HL-60 (cell line): ENCODE data around the gene WNT4.
"Not testable (repeated sequence)": the region's sequence is repeated elsewhere in the genome, so short reads cannot be mapped to it uniquely, and the experiment has no call there.

ENCODE experiments used
- DNase-seq, 2 experiments: peaks; one replicate each; pipeline ENCODE4 v3.0.0-alpha.2; 2010 to 2020; ENCODE audit warnings: low read depth in 1 of 2, low spot score in 1 of 2
- H3K27ac ChIP-seq: fragments of 250-450 bp; sonication (Bioruptor Pico); replicated peaks from 2 replicates; pipeline ENCODE4 v1.5.1; 2020; ENCODE audit warnings: mild to moderate bottlenecking, moderate library complexity
- H3K27me3 ChIP-seq: fragments of 250-450 bp; sonication (Bioruptor Pico); 2 replicates; pipeline ENCODE4 v1.5.1; 2021; ENCODE audit warnings: mild to moderate bottlenecking, moderate library complexity; ENCODE audit not compliant: insufficient read depth, poor library complexity, severe bottlenecking
- H3K4me3 ChIP-seq: replicated peaks from 2 replicates; pipeline ENCODE4 v1.5.1; 2011; ENCODE audit warnings: mild to moderate bottlenecking, control low read depth, low read length; ENCODE audit not compliant: insufficient read depth
- CTCF ChIP-seq: IDR thresholded peaks from one replicate; pipeline ENCODE4 v1.5.1; 2011; ENCODE audit warnings: low read length, control low read depth, inconsistent platforms; ENCODE audit not compliant: insufficient read depth
- GABPA ChIP-seq: IDR thresholded peaks from 2 replicates; pipeline ENCODE4 v1.6.1; 2012; ENCODE audit warnings: low read depth
- POLR2AphosphoS5 ChIP-seq: IDR thresholded peaks from 2 replicates; pipeline ENCODE4 v1.6.1; 2012; ENCODE audit warnings: low read depth
- REST ChIP-seq: IDR thresholded peaks from 2 replicates; pipeline ENCODE4 v1.6.1; 2012; ENCODE audit warnings: low read depth; ENCODE audit not compliant: insufficient replicate concordance
- SPI1 ChIP-seq: IDR thresholded peaks from 2 replicates; pipeline ENCODE4 v1.6.1; 2012; ENCODE audit warnings: low read depth, mild to moderate bottlenecking, borderline replicate concordance

WNT4 gene

GRCh38 chr1:22093513-22093912 lies 49.4 kb downstream of the WNT4 start:
- TF ChIP-seq REST (no peak), GABPA (no peak), POLR2AphosphoS5 (no peak), CTCF (no peak), SPI1 (no peak)
- Histone ChIP-seq H3K27me3 (no peaks in the 10 kb centered on the region), H3K27ac (no peak overlapping the region), H3K4me3 (no peak overlapping the region)
- no peak for DNase-seq

- DNase-seq, H3K27me3 ChIP-seq, H3K27ac ChIP-seq, H3K4me3 ChIP-seq: not testable (repeated sequence)
Observed at GRCh38 chr1:22092026-22092768, 50.7 kb downstream of the WNT4 start.

- no peak overlapping the region for H3K27ac ChIP-seq
- H3K4me3 ChIP-seq, result no peak overlapping the region
- no peak for DNase-seq
- no peak for TF ChIP-seq SPI1
- no peaks in the 10 kb centered on the region for H3K27me3 ChIP-seq
Observed at GRCh38 chr1:22090867-22091266, 52.0 kb downstream of the WNT4 start.

- Histone ChIP-seq H3K27ac (peak overlapping the region; percentile 50), H3K4me3 (no peak overlapping the region), H3K27me3 (no peaks in the 10 kb centered on the region)
- DNase-seq, result peak in 1 of 2 experiments; percentile 20
- TF ChIP-seq SPI1, result peak; percentile 65; the same call in 1 of the 2 replicates
- TF ChIP-seq POLR2AphosphoS5, result no peak
- TF ChIP-seq REST, result no peak
- no peak for TF ChIP-seq CTCF
- TF ChIP-seq GABPA, result no peak
Observed at GRCh38 chr1:22089787-22090186, 53.1 kb downstream of the WNT4 start.

- H3K27ac ChIP-seq, result peak overlapping the region; percentile 50
- no peak for TF ChIP-seq POLR2AphosphoS5
- H3K27me3 ChIP-seq, result no peaks in the 10 kb centered on the region
- no peak overlapping the region for H3K4me3 ChIP-seq
- DNase-seq, result no peak
Observed at GRCh38 chr1:22089134-22089571, 53.7 kb downstream of the WNT4 start.
